Activated CD4-positive, alpha-beta T cell treated with anti-CD3 and anti-CD28 coated beads for 36 hours (primary cell): ENCODE results near the gene TRIM66. TPM values are rescaled to one million over a fixed set of nuclear protein-coding genes. Genes with fewer than 3 reads are reported as not detected.

Experiments
- ATAC-seq: fragments of 200-7000 bp; cut with Tn5 transposase; one replicate; pipeline ENCODE4 v1.10.0; 2021; ENCODE audit warnings: mild to moderate bottlenecking, moderate library complexity
- CTCF ChIA-PET: fragments of 350-600 bp; sonication (Branson Sonifier 250); formaldehyde crosslinking; loops from one replicate; lab custom pipeline; 2021; ENCODE audit warnings: antibody characterized with exemption; lab: Charles Lee
- POLR2A ChIA-PET: fragments of 350-600 bp; sonication (Branson Sonifier 250); formaldehyde crosslinking; loops from one replicate; lab custom pipeline; 2021; ENCODE audit warnings: antibody characterized with exemption, inconsistent platforms; lab: Charles Lee
- DNase-seq: peaks from one replicate; pipeline ENCODE4 v3.0.0-alpha.2; 2020
- H3K27ac Mint-ChIP-seq: one replicate; pipeline ENCODE4 v1.8.0; 2021; ENCODE audit warnings: mixed read lengths
- H3K27me3 Mint-ChIP-seq: one replicate; pipeline ENCODE4 v1.8.0; 2021; ENCODE audit warnings: mixed read lengths
- H3K36me3 Mint-ChIP-seq: one replicate; pipeline ENCODE4 v1.8.0; 2021; ENCODE audit warnings: low read depth, mixed read lengths
- H3K4me1 Mint-ChIP-seq: one replicate; pipeline ENCODE4 v1.8.0; 2021; ENCODE audit warnings: mixed read lengths
- H3K4me3 Mint-ChIP-seq: one replicate; pipeline ENCODE4 v1.8.0; 2021; ENCODE audit warnings: mild to moderate bottlenecking, moderate library complexity, mixed read lengths
- H3K9me3 Mint-ChIP-seq: one replicate; pipeline ENCODE4 v1.8.0; 2021; ENCODE audit warnings: low read depth, mixed read lengths
- intact Hi-C, 2 experiments: fragments of 100-400 bp; cut with DNase I in 1 of 2; cut with micrococcal nuclease in 1 of 2; formaldehyde crosslinking; loops; one replicate each; pipeline versions ENCODE4 v1.14.2 to v1.15.1; 2022 to 2024; cut with DNase I, micrococcal nuclease
- total RNA-seq, 2 experiments: library from RNA; stranded (reverse); gene quantifications; one replicate each; pipeline ENCODE4 v1.2.3, GENCODE V29; 2021

Gene TRIM66
- total RNA-seq, 2 experiments from 2014 or later = 18.3 to 19.5 TPM

- CTCF ChIA-PET = no interaction called here
- Mint-ChIP-seq H3K4me3 (no peak overlapping the region), H3K27ac (no peak overlapping the region), H3K36me3 (no peaks in the 10 kb centered on the region), H3K27me3 (no peaks in the 10 kb centered on the region), H3K9me3 (no peaks in the 10 kb centered on the region), H3K4me1 (peaks cover 6% of the 10 kb centered on the region)
- no peak for ATAC-seq
- intact Hi-C loops = no loop called here
- no peak for DNase-seq
- POLR2A ChIA-PET = no interaction called here
Observed at GRCh38 chr11:8713760-8714454, 31.4 kb upstream of the TRIM66 start.

- intact Hi-C loops = no loop called here
- Mint-ChIP-seq H3K27me3 (no peaks in the 10 kb centered on the region), H3K9me3 (no peaks in the 10 kb centered on the region), H3K36me3 (no peaks in the 10 kb centered on the region), H3K4me1 (peaks cover 4% of the 10 kb centered on the region), H3K4me3 (no peak overlapping the region), H3K27ac (no peak overlapping the region)
- ATAC-seq = no peak
- DNase-seq = no peak
- ChIA-PET POLR2A (no interaction called here), CTCF (no interaction called here)
Observed at GRCh38 chr11:8712506-8712905, 30.0 kb upstream of the TRIM66 start.

- DNase-seq (no peak), ATAC-seq (no peak)
- intact Hi-C loops = no loop called here
- Mint-ChIP-seq H3K27me3 (no peaks in the 10 kb centered on the region), H3K4me1 (no peaks in the 10 kb centered on the region), H3K36me3 (no peaks in the 10 kb centered on the region), H3K9me3 (no peaks in the 10 kb centered on the region), H3K4me3 (no peak overlapping the region), H3K27ac (no peak overlapping the region)
- POLR2A ChIA-PET = no interaction called here
- CTCF ChIA-PET = no interaction called here
Observed at GRCh38 chr11:8711895-8712442, 29.5 kb upstream of the TRIM66 start.

- Mint-ChIP-seq H3K4me1 (no peaks in the 10 kb centered on the region), H3K9me3 (no peaks in the 10 kb centered on the region), H3K36me3 (no peaks in the 10 kb centered on the region), H3K27me3 (no peaks in the 10 kb centered on the region), H3K27ac (no peak overlapping the region), H3K4me3 (no peak overlapping the region)
- no peak for DNase-seq
- intact Hi-C loops = no loop called here
- ChIA-PET POLR2A (interaction anchor here (0.6 kb wide), 1 partner anchor 21 kb away, joined by 3 read pairs; no protein-coding TSS in a partner anchor), CTCF (no interaction called here)
- no peak for ATAC-seq
Observed at GRCh38 chr11:8709777-8710176, 27.3 kb upstream of the TRIM66 start.

GRCh38 chr11:8709002-8709672 is 26.7 kb upstream of the TRIM66 start:
- no peak for DNase-seq
- no peak for ATAC-seq
- CTCF ChIA-PET = interaction anchor here (0.7 kb wide), 1 partner anchor 80 kb away, joined by 3 read pairs; no protein-coding TSS in a partner anchor
- H3K9me3 Mint-ChIP-seq = no peaks in the 10 kb centered on the region
- POLR2A ChIA-PET = interaction anchor here (0.6 kb wide), 1 partner anchor 21 kb away, joined by 3 read pairs; no protein-coding TSS in a partner anchor
- intact Hi-C loops = no loop called here
- H3K27me3 Mint-ChIP-seq = no peaks in the 10 kb centered on the region
- H3K4me3 Mint-ChIP-seq = no peak overlapping the region
- H3K27ac Mint-ChIP-seq = no peak overlapping the region
- no peaks in the 10 kb centered on the region for H3K36me3 Mint-ChIP-seq
- H3K4me1 Mint-ChIP-seq = no peaks in the 10 kb centered on the region

- H3K4me3 Mint-ChIP-seq = no peak overlapping the region
- no peak overlapping the region for H3K27ac Mint-ChIP-seq
- ChIA-PET CTCF (no interaction called here), POLR2A (no interaction called here)
- intact Hi-C loops = no loop called here
- no peaks in the 10 kb centered on the region for H3K36me3 Mint-ChIP-seq
- no peaks in the 10 kb centered on the region for H3K4me1 Mint-ChIP-seq
- no peak for DNase-seq
- H3K27me3 Mint-ChIP-seq = no peaks in the 10 kb centered on the region
- ATAC-seq = no peak
- H3K9me3 Mint-ChIP-seq = no peaks in the 10 kb centered on the region
Observed at GRCh38 chr11:8707541-8708191, 25.2 kb upstream of the TRIM66 start.

- H3K9me3 Mint-ChIP-seq = no peaks in the 10 kb centered on the region
- no peaks in the 10 kb centered on the region for H3K4me1 Mint-ChIP-seq
- H3K27ac Mint-ChIP-seq = no peak overlapping the region
- intact Hi-C loops = no loop called here
- no peaks in the 10 kb centered on the region for H3K36me3 Mint-ChIP-seq
- CTCF ChIA-PET = no interaction called here
- ATAC-seq = no peak
- no peaks in the 10 kb centered on the region for H3K27me3 Mint-ChIP-seq
- no peak overlapping the region for H3K4me3 Mint-ChIP-seq
- DNase-seq = no peak
- POLR2A ChIA-PET = no interaction called here
Observed at GRCh38 chr11:8706673-8707432, 24.4 kb upstream of the TRIM66 start.

GRCh38 chr11:8705146-8705545 is 22.7 kb upstream of the TRIM66 start:
- POLR2A ChIA-PET = no interaction called here
- Mint-ChIP-seq H3K9me3 (no peaks in the 10 kb centered on the region), H3K36me3 (no peaks in the 10 kb centered on the region), H3K4me1 (no peaks in the 10 kb centered on the region), H3K27me3 (no peaks in the 10 kb centered on the region), H3K27ac (no peak overlapping the region), H3K4me3 (no peak overlapping the region)
- ATAC-seq (no peak), DNase-seq (no peak)
- CTCF ChIA-PET = interaction anchor here (0.6 kb wide), 1 partner anchor 183 kb away, joined by 4 read pairs; no protein-coding TSS in a partner anchor
- intact Hi-C loops = no loop called here

GRCh38 chr11:8704136-8704535 is 21.7 kb upstream of the TRIM66 start:
- ChIA-PET CTCF (interaction anchor here (0.6 to 0.8 kb wide), 2 partner anchors 630 to 872 kb away, joined by 3 read pairs; no protein-coding TSS in a partner anchor), POLR2A (no interaction called here)
- DNase-seq (no peak), ATAC-seq (no peak)
- no peak overlapping the region for H3K4me3 Mint-ChIP-seq
- no peaks in the 10 kb centered on the region for H3K27me3 Mint-ChIP-seq
- intact Hi-C loops = no loop called here
- H3K9me3 Mint-ChIP-seq = no peaks in the 10 kb centered on the region
- H3K36me3 Mint-ChIP-seq = no peaks in the 10 kb centered on the region
- H3K27ac Mint-ChIP-seq = no peak overlapping the region
- H3K4me1 Mint-ChIP-seq = no peaks in the 10 kb centered on the region

- no peak for DNase-seq
- H3K4me3 Mint-ChIP-seq = no peak overlapping the region
- no peaks in the 10 kb centered on the region for H3K27me3 Mint-ChIP-seq
- ATAC-seq = no peak
- no peak overlapping the region for H3K27ac Mint-ChIP-seq
- no peaks in the 10 kb centered on the region for H3K36me3 Mint-ChIP-seq
- intact Hi-C loops = no loop called here
- CTCF ChIA-PET = no interaction called here
- POLR2A ChIA-PET = no interaction called here
- no peaks in the 10 kb centered on the region for H3K4me1 Mint-ChIP-seq
- no peaks in the 10 kb centered on the region for H3K9me3 Mint-ChIP-seq
Observed at GRCh38 chr11:8702598-8702915, 20.1 kb upstream of the TRIM66 start.

- CTCF ChIA-PET = interaction anchor here (0.5 kb wide), 1 partner anchor 16 kb away, joined by 3 read pairs; no protein-coding TSS in a partner anchor
- DNase-seq (no peak), ATAC-seq (no peak)
- Mint-ChIP-seq H3K9me3 (no peaks in the 10 kb centered on the region), H3K4me3 (no peak overlapping the region), H3K27me3 (no peaks in the 10 kb centered on the region), H3K27ac (no peak overlapping the region), H3K36me3 (no peaks in the 10 kb centered on the region), H3K4me1 (no peaks in the 10 kb centered on the region)
- POLR2A ChIA-PET = no interaction called here
- intact Hi-C loops = no loop called here
Observed at GRCh38 chr11:8701891-8702597, 19.6 kb upstream of the TRIM66 start.
